Activated CD4-positive, CD25-positive, alpha-beta regulatory T cell treated with anti-CD3 and anti-CD28 coated beads, Interleukin-2, amount 50 U/mL, for 16 hours (primary cell): ENCODE results near the gene AP3B2.
"Not testable (repeated sequence)": the region's sequence is repeated elsewhere in the genome, so short reads cannot be mapped to it uniquely, and the experiment has no call there.

ENCODE experiments used
- DNase-seq: peaks from one replicate; pipeline ENCODE4 v3.0.0-alpha.2; 2020; ENCODE audit warnings: low read depth, low spot score

AP3B2 gene

DNA sequence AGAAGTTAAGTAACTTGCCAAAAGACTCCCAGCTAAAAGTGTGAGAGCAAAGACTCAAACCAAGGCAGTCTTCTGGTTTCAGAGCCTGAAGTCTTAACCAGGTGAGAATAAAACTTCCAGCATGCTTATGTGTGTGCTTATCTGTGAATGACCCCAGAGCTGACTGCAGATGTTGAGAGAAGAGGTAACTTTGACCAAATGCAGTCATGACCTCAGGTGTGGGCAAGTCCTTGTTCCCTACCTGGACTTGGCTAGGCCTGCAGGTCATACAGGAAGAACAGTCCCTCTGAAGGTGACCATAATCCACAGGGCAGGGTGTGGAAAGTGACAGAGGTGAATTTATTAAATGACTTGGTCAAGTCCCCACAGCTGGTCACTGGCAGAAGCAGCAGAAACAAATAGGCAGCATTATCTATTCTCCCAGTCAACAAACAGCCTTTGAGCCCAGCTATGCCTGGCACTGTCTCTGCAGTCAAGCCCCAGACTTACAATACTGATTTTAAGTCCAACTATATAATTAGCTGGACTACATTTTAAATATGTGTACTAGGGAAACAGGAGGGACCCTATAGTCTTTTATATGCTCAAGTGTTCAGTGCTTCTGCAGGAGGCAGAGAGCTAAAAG is 59.5 kb downstream of the AP3B2 start:
- no peak for DNase-seq

GRCh38 chr15:82649226-82649999 is 60.3 kb downstream of the AP3B2 start:
- DNase-seq: no peak

DNA sequence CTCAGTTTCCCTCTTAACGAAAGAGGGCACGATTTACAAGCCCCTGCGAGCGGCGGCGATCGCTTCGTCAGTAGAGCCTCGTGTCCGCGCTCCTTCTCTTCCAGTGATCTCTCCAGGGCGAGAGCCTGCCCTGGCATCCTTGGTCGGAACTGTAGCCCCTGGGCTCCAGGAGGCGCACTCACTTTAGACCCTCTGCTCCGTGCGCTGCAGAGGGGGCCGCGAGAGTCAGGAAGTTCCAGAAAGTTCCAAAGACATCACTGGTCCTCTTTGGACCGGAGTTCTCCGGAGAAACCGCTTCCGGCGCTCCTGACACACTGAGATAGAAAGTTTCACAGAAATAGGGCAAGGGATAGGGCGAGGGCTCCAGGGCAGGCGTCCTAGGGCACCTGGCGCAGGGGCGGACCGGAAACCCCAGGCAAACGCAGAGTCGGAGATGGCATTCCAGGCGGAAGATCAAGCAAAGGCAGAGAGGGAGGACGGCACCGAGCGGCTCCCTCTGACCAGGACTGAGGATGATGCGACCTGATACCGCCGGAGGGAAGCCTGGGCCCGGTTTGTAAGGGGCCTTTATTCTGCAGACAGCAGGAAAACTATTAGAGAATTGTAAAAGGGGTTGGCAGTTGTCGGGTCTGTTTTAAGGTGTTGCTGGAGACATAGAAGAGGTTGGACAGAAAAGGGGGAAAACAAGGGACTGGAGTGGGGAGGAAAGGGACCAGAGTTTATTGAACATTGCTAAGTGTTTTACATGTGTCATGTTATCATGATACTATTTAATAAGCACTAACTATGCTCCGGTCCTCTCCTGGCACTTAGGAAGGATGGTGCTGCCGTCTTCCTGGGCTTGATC is 61.2 kb downstream of the AP3B2 start:
- DNase-seq: no peak

DNA sequence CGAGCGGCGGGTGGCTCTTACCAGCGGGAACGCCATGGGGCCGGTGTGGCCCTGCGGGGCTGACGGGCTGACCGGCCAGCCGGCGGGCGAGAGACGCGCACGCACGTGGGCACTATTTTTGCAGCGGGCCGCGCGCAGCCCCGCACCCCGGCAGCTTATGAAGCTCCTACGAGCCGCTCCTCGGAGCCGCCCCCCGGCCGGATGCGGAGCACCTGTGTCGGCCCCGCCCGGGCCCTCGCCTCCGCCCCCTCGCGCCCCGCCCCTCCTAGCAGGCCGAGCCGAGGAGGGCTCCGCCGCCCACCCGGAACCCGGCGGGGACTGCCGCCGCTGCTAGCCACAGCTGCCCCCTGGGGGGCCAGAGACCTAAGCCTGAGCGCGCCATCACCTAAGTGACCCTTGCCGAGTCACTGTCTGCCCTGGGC is 61.8 kb downstream of the AP3B2 start:
- no peak for DNase-seq

DNA sequence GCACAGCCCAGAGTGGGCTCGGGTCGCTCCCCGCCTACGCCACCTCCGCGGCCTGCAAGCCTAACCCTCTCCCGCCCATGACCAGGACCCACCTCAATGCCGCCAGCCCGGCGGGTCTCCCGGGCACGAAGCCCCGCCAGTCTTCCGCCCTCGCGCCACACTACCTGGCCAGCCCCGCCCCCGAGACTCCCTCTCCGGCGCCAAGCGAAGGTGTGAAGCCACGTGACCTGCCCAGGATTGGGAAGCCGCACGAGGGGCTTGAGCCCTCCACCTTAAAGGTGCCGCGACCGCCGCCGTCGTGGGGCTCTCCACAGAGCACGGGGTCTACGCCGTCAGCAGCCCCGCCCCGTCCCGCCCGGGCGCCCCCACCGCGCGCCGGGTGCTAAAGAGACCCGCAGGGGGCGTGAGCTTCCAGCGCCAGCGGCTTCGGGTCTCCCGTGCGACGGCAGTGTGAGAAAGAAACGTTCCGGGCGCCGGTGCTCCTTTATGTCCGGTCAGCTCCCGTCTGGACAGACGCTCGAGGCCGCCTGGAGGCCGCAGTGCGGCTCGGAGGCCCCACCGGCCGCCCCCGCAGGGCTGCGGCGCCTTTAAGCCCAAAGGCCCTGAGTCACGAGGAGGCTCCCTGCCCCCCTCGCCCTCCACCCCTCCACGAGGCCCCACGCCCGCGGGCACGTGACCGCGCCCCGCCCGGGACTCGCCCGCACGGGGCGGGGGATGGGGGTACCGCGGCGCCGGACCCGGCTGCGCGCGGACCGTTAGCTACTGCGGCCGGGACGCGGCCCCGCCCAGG is 62.4 kb downstream of the AP3B2 start, which contains the start of gene CPEB1:
Gene CPEB1 (minus strand): TSS at position 319 of the 790 bp plus-strand sequence. CDS start 18,904 bp downstream, outside the sequence.
- DNase-seq: no peak

DNA sequence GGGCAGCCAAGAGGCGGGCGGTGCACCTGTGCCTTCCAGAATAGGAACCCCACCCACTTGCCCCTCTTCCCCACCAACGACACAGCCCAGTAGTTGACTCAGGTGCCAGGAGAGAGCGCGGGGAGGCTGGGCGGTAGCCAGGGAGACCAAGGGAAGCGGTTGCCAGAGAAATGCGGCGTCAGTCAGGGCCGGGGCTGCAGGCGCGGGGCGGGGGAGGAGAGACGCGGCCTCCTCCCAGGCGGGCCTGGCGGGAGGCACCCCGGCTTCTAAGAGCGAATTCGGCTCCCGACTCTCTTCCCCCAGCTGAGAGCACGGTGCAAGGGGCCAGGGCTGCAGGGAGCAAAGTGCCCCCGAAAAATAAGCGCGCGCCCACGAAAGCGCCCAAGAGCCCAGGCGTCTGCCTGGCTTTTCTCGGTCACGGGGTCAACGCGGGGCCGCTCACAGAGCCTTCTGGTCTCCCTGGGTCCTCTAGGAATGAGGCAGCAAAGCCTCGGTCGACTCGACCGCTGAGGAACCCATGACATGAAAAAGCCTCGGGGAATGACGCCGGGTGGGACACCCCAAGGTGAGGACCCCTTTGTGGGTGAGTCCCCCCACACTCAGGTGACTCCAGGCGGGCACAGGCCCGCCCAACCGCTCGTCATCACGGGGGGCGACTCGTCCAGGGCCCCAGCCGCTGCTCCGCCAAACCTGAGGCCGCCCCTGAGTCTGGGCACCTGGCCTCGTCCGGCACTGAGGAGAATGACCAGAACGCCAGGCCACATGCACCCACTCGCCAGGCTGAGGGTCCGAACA is 63.2 kb downstream of the AP3B2 start:
- DNase-seq: no peak

DNA sequence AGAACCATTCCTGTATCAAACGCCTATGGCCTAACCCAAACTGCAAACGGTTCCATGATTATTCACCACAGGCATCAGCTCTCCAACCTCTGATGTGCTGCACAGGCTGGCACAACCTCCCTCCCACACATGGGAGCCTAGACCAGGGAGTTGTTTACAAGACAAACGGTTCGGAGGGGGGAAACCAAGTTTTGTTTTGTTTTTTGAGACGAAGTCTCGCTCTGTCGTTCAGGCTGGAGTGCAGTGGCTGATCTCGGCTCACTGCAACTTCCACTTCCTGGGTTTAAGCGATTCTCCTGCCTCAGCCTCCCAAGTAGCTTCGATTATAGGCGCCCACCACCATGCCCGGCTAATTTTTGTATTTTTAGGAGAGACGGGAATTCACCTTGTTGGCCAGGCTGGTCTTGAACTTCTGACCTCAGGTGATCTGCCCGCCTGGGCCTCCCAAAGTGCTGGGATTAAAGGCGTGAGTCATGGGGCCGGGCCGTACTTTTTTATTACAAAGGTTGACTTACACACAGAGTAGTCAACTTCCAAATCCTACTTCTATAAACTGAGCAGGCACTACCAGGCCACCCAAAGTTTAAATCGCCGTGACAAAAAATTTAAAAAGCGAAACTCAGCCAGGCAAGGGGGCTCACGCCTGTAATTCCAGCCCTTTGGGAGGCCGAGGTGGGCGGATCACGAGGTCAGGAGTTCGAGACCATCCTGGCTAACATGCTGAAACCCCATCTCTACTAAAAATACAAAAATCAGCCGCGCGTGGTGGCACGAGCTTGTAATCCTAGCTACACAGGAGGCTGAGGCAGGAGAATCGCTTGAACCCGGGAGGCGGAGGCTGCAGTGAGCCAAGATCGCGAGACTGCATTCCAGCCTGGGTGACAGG is 64.5 kb downstream of the AP3B2 start:
- not testable (repeated sequence) for DNase-seq

GRCh38 chr15:82643992-82644391 is 65.7 kb downstream of the AP3B2 start:
- DNase-seq: no peak

DNA sequence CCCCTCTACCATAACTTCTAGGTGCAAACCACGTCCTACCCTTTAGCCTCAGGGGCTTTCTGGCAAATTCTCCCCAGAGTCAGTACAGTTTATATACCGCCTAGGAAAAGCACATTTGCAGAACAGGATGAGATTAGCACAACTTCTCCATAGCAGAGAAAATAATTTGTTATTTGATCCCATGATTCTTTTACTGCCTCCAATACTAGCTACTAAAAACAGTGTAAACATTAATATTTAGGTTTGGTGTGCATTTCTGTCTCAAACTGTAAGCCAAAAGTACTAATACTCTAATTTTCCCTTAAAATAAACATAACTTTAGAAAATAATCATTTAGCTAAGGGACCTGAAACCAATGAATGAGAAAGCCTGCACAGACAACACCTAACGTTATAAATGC is 67.0 kb downstream of the AP3B2 start:
- DNase-seq: no peak

DNA sequence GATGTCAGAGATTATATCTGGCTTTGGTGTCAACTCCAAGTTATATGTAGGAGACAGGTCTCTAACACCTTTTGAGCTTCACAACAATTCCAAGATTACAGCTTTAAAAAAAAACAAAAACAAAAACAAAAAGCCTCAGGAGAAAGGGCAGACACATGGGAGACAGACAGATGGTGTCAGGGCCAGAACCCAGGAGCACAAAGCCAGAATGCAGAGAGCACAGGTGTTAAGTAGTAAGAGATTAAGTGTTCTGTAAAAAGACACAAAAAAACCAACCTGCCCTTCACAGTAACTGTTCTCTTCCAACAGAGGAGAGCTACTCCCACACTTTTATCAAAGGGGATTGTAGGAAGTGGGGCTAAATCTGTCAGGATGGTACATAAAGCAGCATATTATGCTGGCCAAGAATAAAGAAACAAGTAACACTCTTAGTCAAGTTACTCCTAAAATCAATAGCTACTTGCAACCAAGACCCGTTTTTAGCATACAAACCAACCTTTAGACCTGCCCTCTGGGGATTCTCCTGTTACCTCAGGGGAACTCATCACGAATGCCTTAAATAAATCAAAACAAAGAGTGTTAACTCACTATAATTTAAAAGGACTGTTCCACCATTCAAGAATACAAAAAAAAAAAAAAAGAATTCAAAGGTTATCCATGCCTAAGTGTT is 68.4 kb downstream of the AP3B2 start:
- DNase-seq: no peak

- no peak for DNase-seq
These were observed 69.0 kb downstream of the AP3B2 start for GRCh38 chr15:82640672-82641071.

- no peak for DNase-seq
These were observed 73.9 kb downstream of the AP3B2 start for GRCh38 chr15:82635798-82636197.

GRCh38 chr15:82630033-82630432 is 79.6 kb downstream of the AP3B2 start:
- no peak for DNase-seq

- DNase-seq: no peak
These were observed 84.5 kb downstream of the AP3B2 start for GRCh38 chr15:82625136-82625535.

- no peak for DNase-seq
These were observed 85.2 kb downstream of the AP3B2 start for GRCh38 chr15:82624438-82624837.

DNA sequence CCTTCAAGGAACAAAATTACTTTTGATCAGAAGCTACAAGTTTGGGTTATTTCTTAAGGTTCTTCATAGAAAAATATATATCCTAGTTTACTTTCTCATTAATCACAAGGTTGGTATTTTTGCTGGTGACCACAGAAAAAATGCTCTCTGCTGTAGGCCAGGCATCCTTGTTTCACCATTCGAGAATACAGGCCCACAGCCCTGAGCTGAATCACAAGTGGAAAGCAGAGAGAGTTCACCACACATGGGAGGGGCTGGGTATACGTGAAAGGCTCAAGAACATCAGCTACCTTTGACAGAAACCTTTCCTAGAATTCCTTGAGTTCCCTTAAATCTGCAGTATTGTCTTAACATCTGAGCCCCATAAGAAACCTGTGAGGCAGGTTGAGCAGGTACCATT is 85.7 kb downstream of the AP3B2 start:
- DNase-seq: no peak

DNA sequence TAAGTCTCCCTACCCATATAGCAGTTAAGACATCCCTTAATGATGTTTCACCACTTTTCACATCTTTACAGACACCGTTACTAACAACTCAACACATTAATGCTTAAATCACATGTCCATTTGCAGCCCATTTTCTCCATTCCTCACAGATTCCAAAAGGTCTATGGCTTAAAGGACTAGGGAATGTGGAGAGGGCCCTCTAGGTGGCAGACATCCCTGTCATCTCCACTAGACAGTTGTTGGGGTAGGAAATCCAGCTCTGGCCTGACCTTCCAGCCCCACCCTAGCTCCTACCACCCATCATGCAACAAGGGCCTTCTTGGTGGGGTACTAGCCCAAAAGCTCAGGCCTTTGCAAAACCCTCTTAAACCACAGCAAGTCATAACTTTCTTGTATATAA is 87.7 kb downstream of the AP3B2 start:
- DNase-seq: no peak

DNA sequence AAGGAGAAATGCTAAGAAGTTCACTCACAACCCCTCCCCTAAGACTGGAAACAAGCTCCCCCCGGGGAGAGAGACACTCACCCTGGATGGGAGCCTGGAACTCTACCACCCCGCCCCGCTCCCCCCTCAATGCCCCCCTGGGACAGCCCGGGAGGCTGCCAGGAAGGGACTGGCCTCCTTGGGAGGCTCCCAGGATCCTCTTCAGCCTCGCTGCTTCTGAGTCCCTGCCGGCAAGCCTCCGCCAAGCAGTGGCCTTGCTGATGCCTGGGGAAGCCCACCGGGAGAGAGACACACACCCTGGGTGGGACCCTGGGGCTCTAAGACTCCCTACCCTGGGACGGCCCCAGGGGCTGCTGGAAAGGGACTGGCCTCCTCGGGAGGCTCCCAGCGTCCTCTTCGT is 95.9 kb downstream of the AP3B2 start:
- DNase-seq: no peak

DNA sequence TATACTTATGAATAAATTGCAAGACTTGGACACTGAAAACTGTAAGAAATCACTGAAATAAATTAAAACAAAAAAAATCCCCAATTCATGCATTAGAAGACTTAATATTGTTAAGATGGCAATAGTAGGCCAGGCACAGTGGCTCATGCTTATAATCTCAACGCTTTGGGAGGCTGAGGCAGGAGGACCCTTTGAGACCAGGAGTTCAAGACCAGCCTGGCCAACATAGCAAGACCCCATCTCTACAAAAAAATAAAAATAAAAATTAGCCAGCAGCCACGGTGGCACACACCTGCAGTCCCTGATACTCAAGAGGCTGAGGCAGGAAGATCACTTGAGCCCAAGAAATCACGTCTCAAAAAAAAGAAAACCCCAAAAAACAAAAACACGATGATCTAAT is 98.3 kb downstream of the AP3B2 start:
- no peak for DNase-seq
